HepG2 (cell line): ENCODE data around the gene AMER3. TPM values are rescaled to one million over a fixed set of nuclear protein-coding genes. Genes with fewer than 3 reads are reported as not detected.

Experiments used
- ATAD3A ChIP-seq: sonication (generic); formaldehyde crosslinking; IDR thresholded peaks from 2 replicates; pipeline ENCODE4 v1.4.0; 2020; ENCODE audit warnings: missing genetic modification reagents
- ESRRA ChIP-seq: sonication (generic); formaldehyde crosslinking; IDR thresholded peaks from 2 replicates; pipeline ENCODE4 v1.5.1; 2020; ENCODE audit warnings: mild to moderate bottlenecking, low read depth, missing genetic modification reagents
- HBP1 ChIP-seq: IDR thresholded peaks from 2 replicates; pipeline ENCODE4 v1.6.1; 2016; ENCODE audit warnings: low read depth, control low read depth
- ONECUT2 ChIP-seq: sonication (generic); formaldehyde crosslinking; IDR thresholded peaks from 2 replicates; pipeline ENCODE4 v1.4.0; 2020; ENCODE audit warnings: missing genetic modification reagents
- POLR2AphosphoS2 ChIP-seq: IDR thresholded peaks from 2 replicates; pipeline ENCODE4 v1.6.1; 2011; ENCODE audit warnings: low read depth, low read length, improper control_type of control experiment
- PREB ChIP-seq: sonication (generic); formaldehyde crosslinking; IDR thresholded peaks from 2 replicates; pipeline ENCODE4 v1.4.0; 2020; ENCODE audit warnings: missing genetic modification reagents
- ZNF124 ChIP-seq: sonication (generic); formaldehyde crosslinking; IDR thresholded peaks from 2 replicates; pipeline ENCODE4 v1.4.0; 2020; ENCODE audit warnings: missing genetic modification reagents
- ZNF407 ChIP-seq: sonication (generic); formaldehyde crosslinking; IDR thresholded peaks from one replicate; pipeline ENCODE4 v1.5.1; 2020; ENCODE audit warnings: mild to moderate bottlenecking, missing genetic modification reagents; ENCODE audit errors: not compliant biosample characterization
- ZNF510 ChIP-seq: sonication (generic); formaldehyde crosslinking; IDR thresholded peaks from 2 replicates; pipeline ENCODE4 v1.4.0; 2020; ENCODE audit warnings: low read depth, mild to moderate bottlenecking, missing genetic modification reagents
- ZNF512B ChIP-seq: sonication (generic); formaldehyde crosslinking; IDR thresholded peaks from 2 replicates; pipeline ENCODE4 v1.5.1; 2020; ENCODE audit warnings: missing genetic modification reagents, mild to moderate bottlenecking, borderline replicate concordance
- ZNF547 ChIP-seq: sonication (generic); formaldehyde crosslinking; IDR thresholded peaks from 2 replicates; pipeline ENCODE4 v1.5.1; 2020; ENCODE audit warnings: mild to moderate bottlenecking, missing genetic modification reagents
- ZNF598 ChIP-seq: sonication (generic); formaldehyde crosslinking; IDR thresholded peaks from 2 replicates; pipeline ENCODE4 v1.5.1; 2020; ENCODE audit warnings: mild to moderate bottlenecking, missing genetic modification reagents, borderline replicate concordance
- ZNF740 ChIP-seq: sonication (generic); formaldehyde crosslinking; IDR thresholded peaks from 2 replicates; pipeline ENCODE4 v1.4.0; 2020; ENCODE audit warnings: missing genetic modification reagents
- ZNF788 ChIP-seq: sonication (generic); formaldehyde crosslinking; IDR thresholded peaks from 2 replicates; pipeline ENCODE4 v1.5.0; 2020; ENCODE audit warnings: mild to moderate bottlenecking, missing genetic modification reagents, borderline replicate concordance
- polyA plus RNA-seq, 8 experiments: library from polyadenylated mRNA; depleted of rRNA in 3 of 8; stranded (reverse) in 7 of 8; unstranded in 1 of 8; fragments of >200 nt; fragmentation: Illumina TruSeq in 4 of 8; extraction: Trizol in 4 of 8; gene quantifications; 2 replicates each; pipeline versions ENCODE4 v1.2.1 to v1.2.3, GENCODE V29; 2011 to 2016; ENCODE audit warnings: low read depth in 4 of 8, missing spikeins in 1 of 8, mixed read lengths in 1 of 8; ENCODE audit not compliant: insufficient read depth in 1 of 8
- total RNA-seq, 5 experiments: library from RNA; depleted of rRNA; stranded (reverse); fragments of >200 nt; fragmentation: Illumina TruSeq; extraction: Trizol; gene quantifications; 2 replicates each; pipeline ENCODE4 v1.2.3, GENCODE V29; 2016; ENCODE audit warnings: low read depth in 1 of 5

Gene AMER3
- total and polyA plus RNA-seq, 2 of the 13 experiments (the other 11 are each of a cell fraction or from before 2014, with no cell fraction given) = not detected

- TF ChIP-seq PREB (CRISPR knock-in tag) = no peak
- peak; percentile 74; the same call in 1 of the 2 replicates for TF ChIP-seq ZNF788 (CRISPR knock-in tag)
- no peak for TF ChIP-seq ESRRA (CRISPR knock-in tag)
- no peak for TF ChIP-seq ZNF512B (CRISPR knock-in tag)
- no peak for TF ChIP-seq ATAD3A (CRISPR knock-in tag)
- TF ChIP-seq ONECUT2 (CRISPR knock-in tag) = 0 out of 2 replicates have a peak, but pooled peaks have one; percentile 22
- no peak for TF ChIP-seq ZNF510 (CRISPR knock-in tag)
- 0 out of 2 replicates have a peak, but pooled peaks have one; percentile 9 for TF ChIP-seq ZNF740 (CRISPR knock-in tag)
- TF ChIP-seq ZNF124 (CRISPR knock-in tag) = peak; percentile 68; the same call in 1 of the 2 replicates
- no peak for TF ChIP-seq ZNF407
- TF ChIP-seq ZNF598 (CRISPR knock-in tag) = no peak
- no peak; the same call in 1 of the 2 replicates for TF ChIP-seq ZNF547
- no peak for TF ChIP-seq HBP1 (CRISPR knock-in tag)
- TF ChIP-seq POLR2AphosphoS2 = no peak
These were observed 10.8 kb upstream of the AMER3 start (continued) for GRCh38 chr2:130744287-130745117.
